ENCODE data around the gene KIF3A. TPM values are rescaled to one million over a fixed set of nuclear protein-coding genes. Genes with fewer than 3 reads are reported as not detected.

Gene KIF3A
- total and polyA plus RNA-seq, 2 of the 8 experiments (the other 6 are each of a cell fraction or from before 2014, with no cell fraction given) = 3.1 to 13.1 TPM

GRCh38 chr5:132690156-132690555, 47.2 kb downstream of the KIF3A start (continued):
- TF ChIP-seq CHD7 (IDR thresholded peaks at IDR 0.05; ENCODE audit: insufficient replicate concordance, low read length) = no peak
- no peak for TF ChIP-seq NANOG (IDR thresholded peaks at IDR 0.05; ENCODE audit: insufficient read depth, low read depth, low read length, poor library complexity, severe bottlenecking)
- TF ChIP-seq SIN3A (conservative IDR thresholded peaks at IDR 0.05 in 1 of 2, IDR thresholded peaks at IDR 0.05 in 1 of 2; ENCODE audit: low read depth in 1 of 2, low read length in 2 of 2) = no peak
- no peak for TF ChIP-seq SAP30 (IDR thresholded peaks at IDR 0.05; ENCODE audit: insufficient read depth, insufficient replicate concordance, low read length)
- no peak for TF ChIP-seq HDAC6 (IDR thresholded peaks at IDR 0.05; ENCODE audit: low read depth, low read length)
- no peak for TF ChIP-seq CBX8 (IDR thresholded peaks at IDR 0.05; ENCODE audit: borderline replicate concordance, low read depth, low read length)
- TF ChIP-seq E2F6 (IDR thresholded peaks at IDR 0.05) = no peak
- TF ChIP-seq SUZ12 (IDR thresholded peaks at IDR 0.05; ENCODE audit: low read length) = no peak
- TF ChIP-seq MAFK (IDR thresholded peaks at IDR 0.05; ENCODE audit: low read depth, low read length) = no peak
- TF ChIP-seq BRCA1 (IDR thresholded peaks at IDR 0.05; ENCODE audit: low read depth, low read length) = no peak
